AG04450 (cell line): ENCODE measurements around the gene UBXN6. TPM values are rescaled to one million over a fixed set of nuclear protein-coding genes. Genes with fewer than 3 reads are reported as not detected.

Experiments used
- CTCF ChIA-PET: fragments of 300-600, 350-600 bp; formaldehyde crosslinking; extraction: SDS; loops from one replicate; lab custom pipeline; 2022; ENCODE audit warnings: antibody characterized with exemption, inconsistent platforms; lab: Charles Lee
- POLR2A ChIA-PET: fragments of 350-600 bp; formaldehyde crosslinking; extraction: SDS; loops from one replicate; lab custom pipeline; 2021; ENCODE audit warnings: antibody characterized with exemption, inconsistent platforms; lab: Yijun Ruan, JAX
- DNase-seq: peaks from one replicate; pipeline ENCODE4 v3.0.0-alpha.2; 2011; ENCODE audit warnings: low read depth, low spot score
- H3K27ac ChIP-seq: one replicate; pipeline ENCODE4 v1.5.1; 2012; ENCODE audit warnings: low read depth, low read length, control low read depth
- H3K27me3 ChIP-seq: one replicate; pipeline ENCODE4 v1.6.0; 2012; ENCODE audit warnings: low read length; ENCODE audit not compliant: control insufficient read depth, insufficient read depth
- H3K4me3 ChIP-seq: 2 replicates; pipeline ENCODE4 v1.5.1; 2011; ENCODE audit warnings: mild to moderate bottlenecking, low read depth, low read length, control low read depth
- H3K9me3 ChIP-seq: 2 replicates; pipeline ENCODE4 v1.5.1; 2012; ENCODE audit warnings: low read length; ENCODE audit not compliant: control insufficient read depth, insufficient read depth
- polyA plus RNA-seq: library from polyadenylated mRNA; depleted of rRNA; stranded (reverse); fragments of >200 nt; gene quantifications from 2 replicates; pipeline ENCODE4 v1.2.3, GENCODE V29; 2011
- TF ChIP-seq, protein P1 (sequence below): IDR thresholded peaks from 2 replicates; pipeline ENCODE4 v1.5.1; 2011; ENCODE audit warnings: low read depth, low read length, control low read depth, inconsistent platforms

The UBXN6 gene
- polyA plus RNA-seq, 1 experiment, result 45.2 TPM

DNA sequence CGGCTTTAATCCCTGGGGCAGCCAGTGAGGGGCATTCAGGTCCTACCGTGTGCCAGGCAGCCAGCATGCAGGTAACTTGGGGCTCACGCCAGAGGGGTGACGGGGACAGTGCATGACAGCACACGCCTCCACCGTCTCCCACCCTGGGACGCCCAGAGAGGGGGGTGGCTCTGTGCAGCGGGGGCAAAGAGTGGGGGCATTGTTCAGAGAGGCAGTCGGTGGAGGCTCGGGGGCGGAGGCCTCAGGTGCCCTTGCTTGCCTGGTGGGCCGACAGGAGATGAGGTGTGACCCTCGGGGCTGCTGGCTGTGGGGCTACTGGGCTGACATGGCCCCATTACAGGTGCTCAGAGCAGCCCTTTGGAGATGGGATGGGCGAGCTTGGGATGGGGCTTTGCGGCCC, 42.3 kb upstream of the UBXN6 start:
- H3K27ac ChIP-seq, result no peak overlapping the region
- POLR2A ChIA-PET, result no interaction called here
- H3K9me3 ChIP-seq, result no peaks in the 10 kb centered on the region; the same call in 1 of the 2 replicates
- TF ChIP-seq, protein P1, sequence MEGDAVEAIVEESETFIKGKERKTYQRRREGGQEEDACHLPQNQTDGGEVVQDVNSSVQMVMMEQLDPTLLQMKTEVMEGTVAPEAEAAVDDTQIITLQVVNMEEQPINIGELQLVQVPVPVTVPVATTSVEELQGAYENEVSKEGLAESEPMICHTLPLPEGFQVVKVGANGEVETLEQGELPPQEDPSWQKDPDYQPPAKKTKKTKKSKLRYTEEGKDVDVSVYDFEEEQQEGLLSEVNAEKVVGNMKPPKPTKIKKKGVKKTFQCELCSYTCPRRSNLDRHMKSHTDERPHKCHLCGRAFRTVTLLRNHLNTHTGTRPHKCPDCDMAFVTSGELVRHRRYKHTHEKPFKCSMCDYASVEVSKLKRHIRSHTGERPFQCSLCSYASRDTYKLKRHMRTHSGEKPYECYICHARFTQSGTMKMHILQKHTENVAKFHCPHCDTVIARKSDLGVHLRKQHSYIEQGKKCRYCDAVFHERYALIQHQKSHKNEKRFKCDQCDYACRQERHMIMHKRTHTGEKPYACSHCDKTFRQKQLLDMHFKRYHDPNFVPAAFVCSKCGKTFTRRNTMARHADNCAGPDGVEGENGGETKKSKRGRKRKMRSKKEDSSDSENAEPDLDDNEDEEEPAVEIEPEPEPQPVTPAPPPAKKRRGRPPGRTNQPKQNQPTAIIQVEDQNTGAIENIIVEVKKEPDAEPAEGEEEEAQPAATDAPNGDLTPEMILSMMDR, result no peak
- CTCF ChIA-PET, result no interaction called here
- H3K27me3 ChIP-seq, result no peaks in the 10 kb centered on the region
- no peak for DNase-seq
- H3K4me3 ChIP-seq, result no peak overlapping the region

GRCh38 chr19:4499318-4499717, 41.7 kb upstream of the UBXN6 start:
- no peak for DNase-seq
- ChIA-PET POLR2A (interaction anchor here (0.7 kb wide), 1 partner anchor 57 kb away, joined by 3 read pairs; no protein-coding TSS in a partner anchor), CTCF (no interaction called here)
- Histone ChIP-seq H3K27me3 (no peaks in the 10 kb centered on the region), H3K4me3 (no peak overlapping the region), H3K9me3 (no peaks in the 10 kb centered on the region; the same call in 1 of the 2 replicates), H3K27ac (no peak overlapping the region)
- TF ChIP-seq, protein P1, result no peak

- no peak overlapping the region for H3K4me3 ChIP-seq
- ChIA-PET CTCF (no interaction called here), POLR2A (interaction anchor here (0.7 kb wide), 1 partner anchor 57 kb away, joined by 3 read pairs; no protein-coding TSS in a partner anchor)
- no peaks in the 10 kb centered on the region; the same call in 1 of the 2 replicates for H3K9me3 ChIP-seq
- TF ChIP-seq, protein P1, result no peak
- no peak for DNase-seq
- no peaks in the 10 kb centered on the region for H3K27me3 ChIP-seq
- no peak overlapping the region for H3K27ac ChIP-seq
Measured at GRCh38 chr19:4498694-4499093, 41.1 kb upstream of the UBXN6 start.

GRCh38 chr19:4497770-4498389, 40.3 kb upstream of the UBXN6 start:
- Histone ChIP-seq H3K27ac (no peak overlapping the region), H3K9me3 (no peaks in the 10 kb centered on the region; the same call in 1 of the 2 replicates), H3K4me3 (no peak overlapping the region), H3K27me3 (no peaks in the 10 kb centered on the region)
- no peak for DNase-seq
- CTCF ChIA-PET, result interaction anchor here (0.5 kb wide), 1 partner anchor 294 kb away, joined by 3 read pairs; the partner anchor contains the start of gene FEM1A
- POLR2A ChIA-PET, result no interaction called here
- TF ChIP-seq, protein P1, result no peak

DNA sequence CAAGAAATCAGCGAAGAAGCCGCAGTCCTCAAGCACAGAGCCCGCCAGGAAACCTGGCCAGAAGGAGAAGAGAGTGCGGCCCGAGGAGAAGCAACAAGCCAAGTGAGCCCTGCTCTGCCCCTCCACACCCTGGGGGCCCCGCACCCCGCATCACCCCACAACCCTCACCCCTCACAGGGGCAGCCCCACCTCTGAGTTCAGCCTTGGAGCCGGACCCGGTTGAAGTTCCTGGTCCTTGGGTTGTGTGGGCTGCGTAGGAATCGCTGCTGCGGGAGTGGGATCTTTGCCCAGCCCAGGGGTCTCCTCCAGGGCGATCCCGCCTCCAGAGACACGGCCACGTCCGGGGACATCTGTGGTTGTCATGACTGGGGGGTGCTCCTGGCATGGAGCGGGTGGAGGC, 38.7 kb upstream of the UBXN6 start:
- TF ChIP-seq, protein P1, result no peak
- Histone ChIP-seq H3K27ac (no peak overlapping the region), H3K27me3 (no peaks in the 10 kb centered on the region), H3K4me3 (no peak overlapping the region), H3K9me3 (no peaks in the 10 kb centered on the region; the same call in 1 of the 2 replicates)
- ChIA-PET POLR2A (no interaction called here), CTCF (no interaction called here)
- no peak for DNase-seq
